NCI-H748 (cell line): Measurements from ENCODE around the gene AIFM3.

Experiments
- DNase-seq: peaks from one replicate; lab custom pipeline; 2025; ENCODE audit not compliant: unreplicated experiment; lab: John Stamatoyannopoulos, UW

The AIFM3 gene

GRCh38 chr22:20973634-20974286 is 6.7 kb downstream of the AIFM3 start:
- no peak for DNase-seq

DNA sequence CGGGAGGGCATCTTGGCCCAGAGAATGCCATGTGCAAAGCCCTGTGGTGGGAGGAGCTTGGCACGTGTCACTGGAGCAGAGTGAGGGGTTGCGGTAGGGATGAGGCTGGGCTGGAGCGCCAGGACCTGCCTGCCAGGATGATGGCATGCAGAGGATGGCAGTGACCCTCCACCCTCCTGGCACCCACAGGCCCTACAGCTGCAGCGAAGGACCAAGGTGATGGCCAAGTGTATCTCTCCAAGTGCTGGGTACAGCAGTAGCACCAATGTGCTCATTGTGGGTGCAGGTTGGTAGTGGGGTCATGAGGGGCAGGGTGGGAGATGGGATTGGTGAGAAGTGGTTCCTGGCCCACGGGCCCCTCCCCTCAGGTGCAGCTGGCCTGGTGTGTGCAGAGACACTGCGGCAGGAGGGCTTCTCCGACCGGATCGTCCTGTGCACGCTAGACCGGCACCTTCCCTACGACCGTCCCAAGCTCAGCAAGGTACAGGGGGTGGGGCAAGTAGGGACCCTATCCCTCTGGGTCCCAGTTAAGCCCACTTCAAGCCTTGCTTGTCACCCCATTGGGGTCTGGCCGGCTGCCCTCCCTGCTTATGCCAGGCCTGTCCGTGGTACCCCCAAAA is 7.4 kb downstream of the AIFM3 start:
- DNase-seq, result no peak

- no peak for DNase-seq
Measured at GRCh38 chr22:20975541-20976290, 8.7 kb downstream of the AIFM3 start.

GRCh38 chr22:20976291-20976877 is 9.3 kb downstream of the AIFM3 start:
- DNase-seq, result no peak

DNA sequence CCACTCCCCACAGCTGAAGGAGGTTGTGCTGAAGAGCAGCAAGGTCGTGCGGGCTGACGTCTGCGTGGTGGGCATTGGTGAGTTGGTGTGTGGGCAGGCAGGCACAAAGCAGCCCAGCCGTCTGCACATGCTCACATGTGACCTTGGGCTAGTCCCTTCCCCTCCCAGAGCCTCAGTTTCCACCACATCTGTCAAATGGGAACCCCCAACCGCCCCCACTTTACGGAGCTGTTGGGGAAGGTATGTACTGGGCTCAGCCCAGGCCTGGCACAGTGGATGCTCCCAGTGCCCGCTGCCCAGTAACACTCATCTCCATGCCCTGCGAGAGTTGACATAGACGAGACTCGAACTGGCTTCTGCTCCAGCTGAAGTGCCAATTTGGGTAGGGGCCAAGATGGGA is 10.0 kb downstream of the AIFM3 start:
- no peak for DNase-seq

DNA sequence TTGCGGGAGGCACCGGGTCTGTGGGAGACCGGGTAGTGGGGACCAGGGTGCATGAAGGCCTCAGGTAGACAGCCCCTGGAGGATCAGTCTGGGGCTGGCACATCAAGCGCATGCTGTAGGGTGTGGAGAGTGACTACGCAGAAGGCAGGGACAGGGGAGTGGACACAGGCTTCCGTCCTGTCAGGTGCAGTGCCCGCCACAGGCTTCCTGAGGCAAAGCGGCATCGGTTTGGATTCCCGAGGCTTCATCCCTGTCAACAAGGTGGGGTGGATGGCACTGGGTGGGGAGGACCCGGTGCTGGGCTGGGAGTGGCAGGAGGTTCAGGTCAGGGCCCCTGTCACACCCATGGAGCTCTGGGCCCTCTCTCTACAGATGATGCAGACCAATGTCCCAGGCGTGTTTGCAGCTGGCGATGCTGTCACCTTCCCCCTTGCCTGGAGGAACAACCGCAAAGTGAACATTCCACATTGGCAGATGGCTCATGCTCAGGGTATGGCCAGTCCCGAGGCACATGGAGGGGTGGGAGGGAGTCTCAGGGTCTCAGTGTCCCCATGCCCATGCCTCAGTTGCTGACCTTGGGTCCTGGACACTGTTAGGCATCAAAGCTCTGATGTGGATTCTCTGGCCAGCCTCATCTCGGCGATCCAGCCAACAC is 10.6 kb downstream of the AIFM3 start:
- DNase-seq, result no peak

- DNase-seq, result no peak
Measured at GRCh38 chr22:20978419-20978818, 11.4 kb downstream of the AIFM3 start.

- peak; percentile 77 for DNase-seq
Measured at GRCh38 chr22:20979243-20979809, 12.3 kb downstream of the AIFM3 start.

- DNase-seq, result no peak
Measured at GRCh38 chr22:20979940-20980453, 12.9 kb downstream of the AIFM3 start.

DNA sequence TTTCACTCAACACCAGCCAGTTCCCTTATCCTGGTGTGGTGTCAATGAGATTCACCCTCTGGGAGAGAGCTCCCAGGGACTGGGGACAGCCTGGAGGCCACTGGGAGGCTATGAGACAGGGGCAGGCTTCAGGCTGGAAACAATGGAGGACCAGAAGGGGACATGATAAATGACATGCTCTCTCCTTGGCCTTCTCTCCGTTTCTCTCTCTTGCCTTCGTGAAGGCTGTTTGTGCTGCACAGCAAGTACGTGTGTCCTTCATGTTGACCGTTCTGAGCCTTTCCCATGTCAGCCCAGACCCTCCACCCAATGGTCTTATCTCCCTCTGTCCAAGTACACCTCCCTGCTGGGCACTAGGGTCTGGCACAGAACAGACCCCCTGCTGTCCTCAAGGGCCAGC is 13.5 kb downstream of the AIFM3 start:
- DNase-seq, result no peak

DNA sequence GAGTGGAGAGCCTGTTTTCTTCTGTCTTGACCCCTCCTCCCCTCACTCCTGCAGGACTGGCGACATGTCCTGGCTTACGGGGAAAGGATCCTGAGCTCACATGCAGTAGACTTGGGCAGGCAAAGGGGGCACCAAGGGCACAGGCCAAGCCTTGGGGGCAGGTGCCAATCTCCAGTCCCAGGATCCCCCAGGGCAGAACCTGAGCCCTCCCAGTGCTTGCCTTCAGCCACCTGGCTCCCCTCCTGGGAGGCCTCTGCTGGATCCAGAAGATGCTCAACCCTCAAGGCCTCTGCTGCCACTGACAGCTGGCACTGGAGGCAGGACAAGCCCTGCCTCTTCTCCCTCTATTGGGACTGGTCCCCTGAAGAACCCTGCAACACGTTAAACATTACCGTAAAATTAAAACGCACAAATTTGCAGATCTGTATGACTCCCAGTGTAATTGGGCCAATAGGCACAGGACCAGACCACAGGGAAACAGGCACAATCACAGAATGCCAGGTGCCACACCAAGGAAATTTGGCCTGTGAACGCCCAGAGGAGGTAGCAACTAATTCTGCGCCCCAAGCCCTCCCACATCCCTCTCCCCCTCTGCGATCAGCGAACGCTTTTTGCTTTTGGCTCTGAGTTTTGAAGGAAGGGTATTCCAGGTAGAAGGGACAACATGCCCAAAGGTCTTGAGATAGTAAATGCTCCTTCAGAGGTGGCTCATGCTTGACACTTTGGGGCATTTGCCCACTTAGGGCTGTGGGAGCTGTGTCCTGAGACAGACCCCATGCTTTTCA is 14.1 kb downstream of the AIFM3 start:
- DNase-seq, result no peak

DNA sequence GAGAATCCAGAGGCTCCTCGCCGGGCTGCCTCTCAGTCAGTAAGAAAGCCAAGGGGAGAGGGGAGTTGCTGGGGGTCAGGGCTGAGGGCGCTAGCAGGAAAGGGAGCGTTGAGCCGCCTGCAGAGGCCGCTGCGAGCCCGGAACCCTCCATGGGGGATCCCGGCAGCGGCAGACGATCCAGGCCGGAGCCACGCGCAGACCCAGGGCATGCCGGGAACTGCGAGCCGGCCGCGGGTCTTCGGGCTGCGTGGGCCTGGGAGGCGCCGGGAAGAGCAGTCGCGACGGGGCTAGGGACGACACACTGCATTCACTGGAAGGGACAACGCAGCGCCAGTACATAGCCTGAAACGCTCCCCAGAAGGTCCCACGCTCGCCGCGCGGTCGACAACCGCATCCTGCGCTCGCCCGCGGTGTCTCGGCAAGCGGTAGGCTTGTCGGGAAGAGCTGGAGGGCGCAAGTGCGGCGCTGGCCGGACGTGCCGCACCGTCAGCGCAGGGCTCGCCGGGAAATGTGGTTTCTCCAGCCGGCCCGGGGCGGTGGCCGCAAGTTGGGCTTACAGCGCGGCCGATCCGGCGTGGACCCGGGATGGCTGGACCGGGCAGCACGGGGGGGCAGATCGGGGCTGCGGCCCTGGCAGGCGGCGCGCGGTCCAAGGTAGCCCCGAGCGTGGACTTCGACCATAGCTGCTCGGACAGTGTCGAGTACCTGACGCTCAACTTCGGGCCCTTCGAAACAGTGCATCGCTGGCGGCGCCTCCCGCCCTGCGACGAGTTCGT is 14.9 kb downstream of the AIFM3 start, which contains the start of gene LZTR1:
Gene LZTR1 (plus strand): TSS at position 511 of the 776 bp plus-strand sequence. CDS start 75 bp downstream, at position 586.
- DNase-seq, result peak; percentile 71

DNA sequence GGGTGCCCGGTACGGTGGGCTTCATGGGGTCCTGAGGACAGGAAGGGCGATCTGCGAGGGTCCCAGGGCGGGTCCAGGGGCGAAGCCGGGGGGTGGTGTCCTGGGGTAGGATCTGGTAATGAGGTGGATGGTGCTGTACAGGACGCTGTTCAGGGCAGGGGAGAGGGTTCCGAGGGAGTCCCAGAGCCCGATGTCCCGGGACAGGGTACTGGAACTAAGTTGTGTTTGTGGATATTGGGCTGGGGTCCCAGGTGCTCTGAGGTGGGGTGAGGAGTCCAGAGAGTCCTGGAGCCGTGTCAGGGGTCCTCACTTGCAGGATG is 15.5 kb downstream of the AIFM3 start:
- no peak for DNase-seq

DNA sequence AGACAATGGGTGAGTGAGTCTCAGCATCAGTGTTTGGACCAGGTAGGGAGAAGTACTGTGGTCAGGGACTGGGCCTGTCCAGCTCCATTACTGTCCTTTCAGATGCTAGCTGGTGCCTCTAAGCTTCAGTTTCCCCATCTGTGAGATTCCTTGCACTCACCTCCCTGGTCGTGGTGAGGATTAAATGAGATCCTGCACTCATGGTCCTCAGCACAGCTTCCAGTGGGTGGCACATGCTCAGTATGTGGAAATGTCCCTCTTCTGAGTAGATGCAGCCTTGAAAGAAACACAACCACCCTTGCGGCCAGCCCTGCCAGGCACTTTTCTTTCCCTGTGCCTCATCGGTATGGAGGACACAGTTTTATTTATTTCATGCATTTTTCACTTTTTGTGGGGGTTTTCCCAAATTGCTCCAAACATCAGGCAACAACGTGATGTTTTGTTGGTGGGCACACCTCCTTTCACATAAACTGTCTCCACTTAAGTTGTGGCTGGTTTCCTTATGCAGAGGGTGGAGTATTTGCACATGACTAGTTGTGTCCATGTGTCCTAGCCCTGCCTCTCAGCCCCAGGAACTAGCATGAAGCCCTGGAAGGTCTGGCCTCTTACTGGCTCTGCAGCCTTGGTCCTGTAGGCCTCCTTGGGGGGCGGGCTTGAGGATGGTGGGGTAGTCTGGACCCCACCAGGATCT is 16.2 kb downstream of the AIFM3 start:
- DNase-seq, result no peak

GRCh38 chr22:20985720-20986119 is 18.7 kb downstream of the AIFM3 start:
- DNase-seq, result no peak

GRCh38 chr22:20986365-20986764 is 19.3 kb downstream of the AIFM3 start:
- no peak for DNase-seq

GRCh38 chr22:20987375-20987774 is 20.3 kb downstream of the AIFM3 start:
- DNase-seq, result no peak

DNA sequence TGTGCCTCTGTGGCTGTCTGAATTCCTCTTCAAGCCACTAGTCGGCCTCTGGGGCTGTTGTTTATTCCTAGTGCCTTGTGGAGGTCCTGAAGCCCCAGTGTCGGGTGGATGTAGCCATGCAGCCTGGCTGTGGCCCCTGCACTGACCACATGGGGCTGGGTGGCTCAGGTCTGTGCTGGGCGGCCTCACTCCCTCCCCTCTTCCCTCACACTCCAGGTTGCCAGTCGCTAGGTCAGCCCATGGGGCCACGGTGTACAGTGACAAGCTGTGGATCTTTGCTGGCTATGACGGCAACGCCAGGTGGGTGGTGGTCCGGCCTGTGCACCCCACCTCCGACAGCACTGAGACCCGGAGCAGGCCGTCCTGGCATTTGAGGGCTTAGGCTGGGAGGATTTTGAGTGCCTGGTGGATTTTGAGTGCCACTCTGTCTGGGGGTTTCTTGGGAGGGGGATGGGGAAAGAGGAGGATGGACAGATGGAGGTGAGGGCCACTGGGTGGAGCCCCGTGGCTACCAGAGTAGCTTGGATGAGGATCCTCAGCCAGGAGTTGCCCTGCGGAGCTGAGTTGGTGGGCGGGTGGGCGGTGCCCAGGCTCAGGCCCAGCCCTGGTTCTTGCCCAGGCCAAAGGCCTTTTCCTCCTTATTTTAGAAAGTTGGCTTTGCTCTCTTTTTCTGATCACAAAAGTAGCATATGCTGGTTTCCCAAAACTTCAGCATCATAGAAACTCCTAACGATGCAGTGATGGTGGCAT is 21.7 kb downstream of the AIFM3 start:
- DNase-seq, result no peak
